Activated CD8-positive, alpha-beta memory T cell treated with anti-CD3 and anti-CD28 coated beads for 48 hours (primary cell): Measurements from ENCODE around the gene SPTLC3.

Source experiments
- DNase-seq, 3 experiments: peaks; one replicate each; pipeline ENCODE4 v3.0.0-alpha.2; 2020; ENCODE audit warnings: low read depth in 2 of 3, low spot score in 2 of 3

The SPTLC3 gene

DNA sequence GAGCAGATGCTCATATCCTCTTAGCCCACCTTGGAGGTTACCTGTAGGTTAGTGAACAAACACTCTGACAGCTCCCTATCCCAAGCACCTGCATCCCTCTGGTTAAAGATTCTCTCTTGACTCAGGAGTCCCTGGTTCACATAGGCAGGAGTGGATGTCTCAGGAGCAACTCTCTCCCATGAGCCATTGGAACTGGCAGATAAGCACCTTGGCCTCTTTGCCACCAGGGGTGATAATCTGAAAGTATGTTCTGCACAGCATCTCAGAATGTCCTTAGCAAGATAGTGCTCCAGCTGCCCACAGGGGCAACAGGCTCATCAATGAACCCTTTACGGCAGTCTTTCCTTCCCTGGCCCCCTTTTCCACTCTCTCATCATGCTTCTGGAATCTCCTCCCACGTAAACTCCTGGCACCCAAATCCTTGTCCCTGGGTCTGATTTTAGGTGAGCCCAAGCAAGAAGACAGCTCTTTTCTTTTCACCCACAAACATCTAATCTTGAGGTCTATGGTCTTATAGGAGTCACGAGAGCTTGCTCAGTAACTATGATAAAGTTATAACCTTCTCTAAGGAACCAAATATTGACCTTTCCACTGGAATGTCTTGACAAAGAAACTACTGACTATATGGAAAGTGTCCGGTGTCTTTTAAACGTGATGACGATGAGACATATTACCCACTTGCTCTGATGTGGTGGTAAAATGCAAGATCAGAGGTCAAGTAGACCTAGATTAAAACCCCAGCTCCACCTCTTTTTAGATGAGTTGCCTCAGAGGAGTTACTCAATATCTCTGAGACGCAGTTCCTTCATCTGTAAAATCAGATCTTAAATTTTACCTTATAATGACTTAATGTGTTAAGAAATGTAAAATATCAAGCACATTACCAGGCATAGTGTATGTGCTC lies 172.5 kb downstream of the SPTLC3 start:
- no peak for DNase-seq

DNA sequence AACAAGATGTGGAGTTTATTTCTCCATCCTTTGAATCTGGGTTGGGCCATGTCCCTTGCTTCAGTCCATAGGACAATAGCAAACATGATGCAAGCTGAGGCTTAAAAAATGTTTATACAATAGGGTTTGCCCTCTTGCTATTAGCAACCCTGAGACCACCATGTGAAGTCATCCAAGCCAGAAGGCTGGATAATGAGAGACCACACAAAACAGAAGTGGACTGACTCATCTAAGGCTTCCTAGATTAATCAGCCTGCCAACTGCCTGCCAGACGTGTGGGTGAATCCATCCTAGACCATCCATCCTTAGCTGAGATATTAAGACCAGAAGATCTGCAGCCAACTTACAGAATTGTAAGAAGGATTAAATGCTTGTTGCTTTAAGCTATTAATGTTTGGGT lies 174.2 kb downstream of the SPTLC3 start:
- no peak for DNase-seq

DNA sequence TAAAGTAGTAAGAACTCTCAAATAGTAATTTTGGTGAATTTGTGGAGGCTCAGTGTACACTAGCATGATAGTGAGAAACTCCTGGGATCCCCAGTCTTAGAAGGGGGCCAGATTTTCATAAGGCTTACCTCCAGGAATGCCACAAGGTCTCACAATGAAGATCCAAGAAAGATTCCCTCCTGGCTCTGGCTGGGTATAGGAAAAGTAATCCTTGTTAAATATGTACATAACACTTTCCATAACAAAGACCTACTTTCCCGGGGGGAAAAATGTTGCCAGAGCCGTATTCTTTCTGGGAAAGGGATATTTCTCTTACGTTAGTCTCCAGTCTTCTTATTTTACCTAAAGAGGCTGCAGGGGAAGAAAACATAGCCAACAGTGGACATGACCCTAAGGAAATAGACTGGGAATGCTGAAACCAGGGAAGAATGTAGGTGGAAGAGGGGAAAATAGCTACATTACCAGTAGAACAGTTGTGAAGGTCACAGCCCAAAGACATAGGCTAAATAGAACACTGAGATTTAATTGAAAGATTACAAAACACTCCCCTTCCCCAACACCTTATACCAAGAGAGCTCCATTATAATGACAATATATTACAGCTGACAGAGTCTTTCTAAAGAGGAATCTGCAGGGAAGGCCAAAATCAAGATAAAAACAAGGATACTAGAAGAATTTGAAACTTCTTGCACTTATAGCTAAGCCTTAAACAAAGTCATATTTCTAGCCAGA lies 177.4 kb downstream of the SPTLC3 start:
- no peak for DNase-seq

DNA sequence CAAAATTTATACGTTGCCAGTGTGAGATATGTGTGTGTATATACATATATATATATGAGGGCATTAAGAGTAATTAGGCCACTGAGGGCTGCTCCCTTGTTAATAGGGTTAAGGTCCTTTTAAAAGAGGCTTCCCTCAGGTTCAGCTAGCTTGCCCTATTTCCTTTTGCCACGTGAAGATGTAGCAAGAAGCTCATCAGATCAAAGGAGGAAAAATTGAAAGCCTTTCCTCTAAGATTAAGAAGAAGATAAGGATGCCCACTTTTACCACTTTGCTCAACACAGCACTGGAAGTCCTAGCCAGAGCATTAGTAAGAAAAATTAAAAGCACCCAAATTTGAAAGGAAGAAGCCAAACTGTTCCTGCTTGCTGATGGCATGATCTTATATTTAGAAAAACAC lies 179.1 kb downstream of the SPTLC3 start:
- no peak for DNase-seq

DNA sequence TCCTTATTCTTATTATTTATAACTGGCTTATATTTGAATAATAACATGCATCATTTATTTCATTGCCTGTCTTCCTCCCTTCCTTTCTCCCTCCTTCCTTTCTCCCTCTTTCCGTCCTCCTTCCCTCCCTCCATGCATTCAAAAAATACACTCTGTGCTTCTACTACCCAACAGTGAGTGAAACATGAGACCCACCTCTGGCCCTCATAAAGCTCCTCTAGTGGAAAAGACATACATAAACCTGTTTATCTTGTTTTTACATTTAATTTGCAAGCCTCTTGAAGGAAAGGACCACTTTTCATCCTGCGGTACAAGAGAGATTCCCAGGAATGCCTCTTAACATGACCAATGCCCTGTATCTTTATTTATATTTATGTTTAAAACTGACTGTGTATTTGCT lies 190.5 kb downstream of the SPTLC3 start:
- DNase-seq: no peak

DNA sequence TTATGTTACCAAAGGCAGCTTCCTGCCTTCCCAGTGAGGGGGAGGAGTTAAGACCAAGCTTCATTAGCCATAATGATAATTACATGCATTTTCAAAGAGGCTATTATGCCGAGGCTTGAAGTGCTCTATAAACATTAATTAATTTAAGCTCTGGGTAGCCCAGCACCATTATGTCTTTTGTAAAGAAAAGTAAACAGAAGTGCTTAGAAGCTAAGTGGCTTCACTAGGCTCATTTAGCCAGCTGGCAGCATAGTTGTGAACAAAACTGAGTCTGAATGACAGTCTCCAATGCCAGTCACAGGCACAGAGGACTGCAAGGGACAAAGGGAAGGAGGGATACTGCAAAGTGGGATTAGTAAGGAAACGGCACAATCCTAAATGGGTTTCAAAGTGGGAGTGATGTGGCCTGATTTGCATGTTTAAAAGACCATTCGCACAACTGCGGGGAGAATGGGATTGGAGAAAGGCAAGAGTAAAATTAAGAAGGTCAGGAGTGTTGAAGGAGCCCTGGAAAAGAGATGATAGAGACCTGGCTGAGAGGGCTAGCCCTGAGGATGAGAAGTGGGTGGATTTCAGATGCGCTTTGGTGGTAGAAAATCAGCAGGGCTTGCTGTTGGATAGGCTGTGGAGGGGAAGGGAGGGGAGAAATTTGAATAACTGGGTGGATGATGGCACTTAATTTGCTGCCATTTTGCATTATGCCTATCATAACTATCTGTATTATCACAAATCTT lies 192.2 kb downstream of the SPTLC3 start:
- DNase-seq: no peak

DNA sequence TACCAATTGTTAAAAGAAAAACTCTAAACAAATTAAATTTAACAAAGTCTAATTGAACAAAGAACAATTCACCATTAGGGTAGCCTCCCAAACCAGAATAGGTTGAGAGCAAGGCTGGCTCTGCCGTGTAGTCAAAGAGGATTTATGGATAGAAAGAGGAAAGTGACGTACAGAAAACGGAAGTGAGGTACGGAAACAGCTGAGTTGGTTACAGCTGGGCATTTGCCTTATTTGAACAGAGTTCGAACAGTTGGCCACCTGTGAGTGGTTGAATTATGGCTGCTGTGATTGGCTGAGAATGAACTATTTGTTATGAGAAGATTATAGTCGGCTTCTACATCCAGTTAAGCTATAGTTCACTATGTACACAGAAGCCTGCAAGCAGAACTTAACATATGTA lies 193.8 kb downstream of the SPTLC3 start:
- DNase-seq: no peak

DNA sequence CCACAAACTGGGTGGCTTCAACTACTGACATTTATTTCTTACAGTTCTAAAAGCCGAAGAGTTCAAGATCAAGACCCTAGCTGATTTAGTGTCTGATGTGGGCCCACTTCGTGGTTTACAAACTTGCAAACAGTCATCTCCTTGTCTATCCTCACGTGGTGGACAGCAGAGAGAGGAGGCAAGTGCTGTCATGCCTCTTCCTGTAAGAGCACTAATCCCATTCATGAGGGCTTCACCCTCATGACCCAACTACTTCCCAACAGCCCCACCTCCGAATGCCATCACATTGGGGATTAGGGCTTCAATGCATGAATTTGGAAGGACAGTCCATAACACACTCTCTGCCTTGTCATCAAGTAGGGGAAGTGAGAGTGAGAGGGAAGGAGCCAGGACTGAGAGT lies 196.7 kb downstream of the SPTLC3 start:
- no peak for DNase-seq

DNA sequence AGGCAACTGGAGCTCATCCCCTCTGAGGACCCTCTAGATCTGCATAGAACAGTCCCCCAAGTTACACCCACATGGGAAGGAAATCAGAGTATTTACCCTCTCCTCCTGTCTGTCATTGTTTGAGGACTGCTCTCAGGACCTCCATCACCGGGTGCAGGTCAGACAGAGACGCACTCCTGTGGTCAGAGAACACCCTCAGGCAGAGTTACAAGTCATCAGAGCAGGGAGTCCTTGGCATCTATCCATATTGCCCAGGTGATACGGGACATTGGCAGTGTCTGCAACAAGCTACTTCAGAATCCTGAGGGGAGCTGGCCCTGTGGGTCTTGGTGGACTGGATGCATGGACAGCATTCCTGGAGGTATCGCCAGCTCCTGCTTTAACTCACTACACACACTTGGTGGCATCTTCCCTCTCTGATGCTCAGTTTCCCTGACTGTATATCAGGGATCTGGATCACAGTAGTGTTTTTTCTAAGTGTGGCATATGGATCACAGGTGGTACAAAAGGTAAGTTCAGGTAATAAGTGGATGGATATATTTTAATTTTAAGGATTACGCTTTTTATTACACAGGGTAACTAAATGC lies 197.2 kb downstream of the SPTLC3 start:
- no peak for DNase-seq

DNA sequence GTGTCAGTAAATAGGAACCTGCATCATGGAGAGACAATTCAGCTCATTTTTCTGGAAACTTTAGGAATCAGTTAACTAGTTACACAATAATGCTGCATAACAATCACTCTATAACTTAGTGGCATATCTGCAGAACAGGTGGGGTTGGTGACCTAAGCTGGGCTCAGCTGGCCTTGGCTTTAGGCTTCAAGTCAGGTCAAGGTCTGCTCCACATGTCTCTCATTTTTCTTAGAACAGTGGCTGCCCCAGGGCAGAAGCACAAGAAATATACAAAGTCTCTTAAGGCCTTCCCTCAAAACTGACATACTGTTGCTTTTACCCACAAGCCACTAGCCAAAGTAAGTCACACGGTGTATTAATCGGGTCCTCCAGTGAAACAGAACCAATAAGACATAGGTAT lies 198.2 kb downstream of the SPTLC3 start:
- no peak for DNase-seq

DNA sequence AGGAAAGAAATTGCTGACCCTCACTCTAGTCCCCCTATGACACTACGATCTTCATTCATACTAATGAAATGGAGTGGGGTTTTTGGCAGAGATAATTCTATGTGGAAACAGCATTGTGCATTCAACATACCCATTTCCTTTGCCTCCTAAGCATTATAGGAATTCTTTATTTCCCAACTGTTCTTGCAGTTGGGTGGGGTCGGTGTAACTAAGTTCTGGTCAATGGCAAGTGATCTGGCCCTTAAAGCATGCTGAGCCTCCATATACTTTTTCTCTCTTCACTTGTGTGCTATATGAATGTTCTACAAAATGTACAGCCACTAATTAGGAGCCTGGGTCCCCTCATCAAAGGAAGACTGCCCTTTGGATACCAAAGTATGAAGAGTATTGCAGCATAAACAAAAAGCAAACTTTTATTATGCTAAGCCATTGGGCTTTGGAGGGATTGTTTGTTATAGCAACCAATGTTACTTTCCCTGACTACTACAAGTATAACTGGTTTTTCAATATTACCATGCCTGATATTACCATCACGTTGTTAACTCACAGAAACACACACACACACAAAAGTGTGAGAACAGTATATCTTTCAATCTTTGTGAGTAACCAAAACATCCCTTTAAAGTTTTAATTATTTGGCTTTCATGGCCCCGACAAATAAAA lies 203.3 kb downstream of the SPTLC3 start:
- DNase-seq: no peak

DNA sequence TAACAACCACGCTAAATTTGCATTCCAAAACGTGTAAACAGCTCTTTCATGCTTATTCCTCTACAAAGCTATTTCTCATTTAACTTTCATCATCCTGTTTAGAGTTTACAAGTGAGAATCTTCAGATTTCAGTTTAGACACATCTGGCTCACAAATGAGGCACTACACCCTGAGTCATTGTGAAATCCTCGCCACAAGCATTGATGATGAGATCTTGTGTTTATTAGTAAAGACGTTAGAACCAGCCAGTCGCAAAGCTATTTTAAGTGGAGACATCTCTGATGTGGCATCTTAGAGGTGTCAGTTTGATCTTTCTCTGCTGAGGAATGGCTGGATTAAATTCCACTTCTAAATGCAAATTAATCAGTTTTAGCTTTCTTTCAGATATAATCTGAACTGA lies 204.0 kb downstream of the SPTLC3 start:
- DNase-seq: no peak

DNA sequence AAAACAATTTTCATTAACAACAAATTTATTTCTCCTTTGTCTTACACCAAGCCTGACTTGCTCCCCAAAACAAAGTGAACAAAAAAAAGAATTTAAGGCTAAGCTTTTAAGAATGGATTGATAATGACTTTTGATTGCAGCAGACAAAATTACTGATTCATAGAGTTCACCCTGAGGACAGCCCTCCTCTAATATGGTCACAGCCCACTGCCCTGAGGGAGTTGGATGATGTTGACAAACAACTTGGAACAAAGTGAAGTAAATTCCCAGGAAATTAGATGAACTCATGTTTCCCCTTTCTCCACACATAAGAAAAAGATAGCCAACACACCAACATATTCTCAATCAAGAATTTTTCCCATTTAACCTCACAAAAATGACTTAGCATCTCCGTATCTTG lies 204.6 kb downstream of the SPTLC3 start:
- no peak for DNase-seq

DNA sequence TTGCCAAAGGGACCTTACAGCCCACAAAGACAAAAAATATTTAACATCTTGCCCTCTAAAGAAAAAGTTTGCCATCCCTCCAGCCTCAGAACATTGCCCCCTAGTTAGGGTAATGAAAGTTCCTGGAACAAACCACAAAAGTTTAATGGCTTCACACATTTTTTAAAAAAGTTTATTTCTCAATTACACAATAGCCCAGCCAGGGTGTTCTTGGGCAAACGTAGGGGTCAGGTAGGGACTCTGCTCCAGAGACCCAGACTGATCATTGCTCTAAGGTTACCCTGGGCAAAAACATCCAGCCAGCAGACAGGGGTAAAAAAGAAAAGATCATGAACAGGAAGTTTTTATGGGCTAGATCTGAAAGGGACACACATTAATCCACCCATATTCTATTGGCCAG lies 207.8 kb downstream of the SPTLC3 start:
- no peak for DNase-seq
